Measurements from ENCODE around the gene SUSD2.
"Not testable (repeated sequence)": the region's sequence is repeated elsewhere in the genome, so short reads cannot be mapped to it uniquely, and the experiment has no call there.

The SUSD2 gene

DNA sequence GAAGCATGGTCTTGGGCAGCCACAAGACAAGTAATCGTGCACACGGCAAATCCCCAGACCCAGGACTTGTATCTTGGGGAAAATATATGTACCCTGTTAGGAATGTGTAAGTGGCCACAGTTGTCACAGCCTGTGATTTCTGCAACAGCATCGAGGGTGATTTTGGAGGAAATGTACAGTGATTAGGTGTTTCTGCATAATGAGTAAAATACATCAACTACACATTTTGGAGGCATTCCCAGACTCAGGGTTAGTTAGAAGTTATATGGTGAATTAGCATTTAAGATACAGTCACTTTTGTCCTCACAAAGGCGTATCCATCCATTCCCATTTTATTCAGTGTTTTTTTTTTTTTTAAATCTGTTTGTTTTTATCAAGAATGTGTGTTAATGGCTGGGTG is 28.4 kb downstream of the SUSD2 start:
- Histone ChIP-seq H3K4me2 (ENCODE audit: insufficient read depth, low read length) (no peak overlapping the region), H2AFZ (ENCODE audit: low read depth, low read length) (no peak overlapping the region), H3K27me3 (ENCODE audit: insufficient read depth, low read length, poor library complexity) (no peaks in the 10 kb centered on the region), H3K27ac (ENCODE audit: low read length) (no peak overlapping the region), H3K36me3 (ENCODE audit: insufficient read depth, low read length) (no peaks in the 10 kb centered on the region), H3K79me2 (ENCODE audit: insufficient read depth, low read length) (no peaks in the 10 kb centered on the region), H3K4me3 (ENCODE audit: low read depth in 1 of 2, low read length in 2 of 2) (no peak overlapping the region), H4K20me1 (ENCODE audit: insufficient read depth, low read length) (no peaks in the 10 kb centered on the region), H3K9ac (ENCODE audit: low read depth, low read length) (no peak overlapping the region), H3K4me1 (ENCODE audit: insufficient read depth, low read length) (peaks cover 21% of the 10 kb centered on the region), H3K9me3 (ENCODE audit: insufficient read depth, low read length, severe bottlenecking) (no peaks in the 10 kb centered on the region)
- DNase-seq (no peak), ATAC-seq (ENCODE audit: insufficient read depth, low read depth) (no peak)
- TF ChIP-seq, protein P1, sequence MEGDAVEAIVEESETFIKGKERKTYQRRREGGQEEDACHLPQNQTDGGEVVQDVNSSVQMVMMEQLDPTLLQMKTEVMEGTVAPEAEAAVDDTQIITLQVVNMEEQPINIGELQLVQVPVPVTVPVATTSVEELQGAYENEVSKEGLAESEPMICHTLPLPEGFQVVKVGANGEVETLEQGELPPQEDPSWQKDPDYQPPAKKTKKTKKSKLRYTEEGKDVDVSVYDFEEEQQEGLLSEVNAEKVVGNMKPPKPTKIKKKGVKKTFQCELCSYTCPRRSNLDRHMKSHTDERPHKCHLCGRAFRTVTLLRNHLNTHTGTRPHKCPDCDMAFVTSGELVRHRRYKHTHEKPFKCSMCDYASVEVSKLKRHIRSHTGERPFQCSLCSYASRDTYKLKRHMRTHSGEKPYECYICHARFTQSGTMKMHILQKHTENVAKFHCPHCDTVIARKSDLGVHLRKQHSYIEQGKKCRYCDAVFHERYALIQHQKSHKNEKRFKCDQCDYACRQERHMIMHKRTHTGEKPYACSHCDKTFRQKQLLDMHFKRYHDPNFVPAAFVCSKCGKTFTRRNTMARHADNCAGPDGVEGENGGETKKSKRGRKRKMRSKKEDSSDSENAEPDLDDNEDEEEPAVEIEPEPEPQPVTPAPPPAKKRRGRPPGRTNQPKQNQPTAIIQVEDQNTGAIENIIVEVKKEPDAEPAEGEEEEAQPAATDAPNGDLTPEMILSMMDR (IDR thresholded peaks at IDR 0.05; ENCODE audit: borderline replicate concordance, extremely low read depth, low read length, poor library complexity, severe bottlenecking), result no peak
- no peak for TF ChIP-seq EZH2 (IDR thresholded peaks at IDR 0.05; ENCODE audit: borderline replicate concordance, low read depth, low read length, severe bottlenecking)

DNA sequence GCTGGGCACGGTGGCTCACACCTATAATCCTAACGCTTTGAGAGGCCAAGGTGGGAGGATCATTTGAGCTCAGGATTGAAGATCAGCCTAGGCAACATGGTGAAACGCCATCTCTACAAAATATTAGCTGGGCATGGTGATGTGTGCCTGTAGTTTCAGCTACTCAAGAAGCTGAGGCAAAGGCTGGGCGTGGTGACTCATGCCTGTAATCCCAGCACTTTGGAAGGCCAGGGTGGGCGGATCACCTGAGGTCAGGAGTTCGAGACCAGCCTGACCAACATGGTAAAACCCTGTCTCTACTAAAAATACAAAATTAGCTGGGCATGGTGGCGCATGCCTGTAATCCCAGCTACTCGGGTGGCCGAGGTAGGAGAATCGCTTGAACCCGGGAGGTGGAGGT is 29.1 kb downstream of the SUSD2 start:
- H3K9ac ChIP-seq (ENCODE audit: low read depth, low read length); H3K4me2 ChIP-seq (ENCODE audit: insufficient read depth, low read length); H3K9me3 ChIP-seq (ENCODE audit: insufficient read depth, low read length, severe bottlenecking); H3K79me2 ChIP-seq (ENCODE audit: insufficient read depth, low read length); H3K36me3 ChIP-seq (ENCODE audit: insufficient read depth, low read length); DNase-seq; H2AFZ ChIP-seq (ENCODE audit: low read depth, low read length); H3K27ac ChIP-seq (ENCODE audit: low read length); ATAC-seq (ENCODE audit: insufficient read depth, low read depth); H3K4me3 ChIP-seq (ENCODE audit: low read depth in 1 of 2, low read length in 2 of 2); H4K20me1 ChIP-seq (ENCODE audit: insufficient read depth, low read length); H3K27me3 ChIP-seq (ENCODE audit: insufficient read depth, low read length, poor library complexity): not testable (repeated sequence)
- H3K4me1 ChIP-seq (ENCODE audit: insufficient read depth, low read length), result peaks cover 21% of the 10 kb centered on the region

DNA sequence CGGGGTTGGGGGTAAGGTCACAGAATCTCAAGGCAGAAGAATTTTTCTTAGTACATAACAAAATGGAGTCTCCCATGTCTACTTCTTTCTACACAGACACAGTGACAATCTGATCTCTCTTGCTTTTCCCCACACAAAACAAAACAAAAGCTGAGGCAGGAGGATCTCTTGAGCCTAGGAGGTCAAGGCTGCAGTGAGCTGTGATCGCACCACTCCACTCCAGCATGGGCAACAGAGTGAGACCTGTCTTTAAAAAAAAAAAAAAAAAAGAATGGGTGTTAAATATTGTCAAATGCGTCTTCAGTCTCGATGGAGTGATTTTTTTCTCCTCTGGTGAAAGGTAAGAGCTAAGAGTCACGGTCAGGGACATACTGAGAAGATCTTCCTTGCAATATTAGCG is 30.4 kb downstream of the SUSD2 start:
- not testable (repeated sequence) for H3K9ac ChIP-seq (ENCODE audit: low read depth, low read length); H3K4me2 ChIP-seq (ENCODE audit: insufficient read depth, low read length)
- peaks cover 18% of the 10 kb centered on the region for H3K4me1 ChIP-seq (ENCODE audit: insufficient read depth, low read length)

DNA sequence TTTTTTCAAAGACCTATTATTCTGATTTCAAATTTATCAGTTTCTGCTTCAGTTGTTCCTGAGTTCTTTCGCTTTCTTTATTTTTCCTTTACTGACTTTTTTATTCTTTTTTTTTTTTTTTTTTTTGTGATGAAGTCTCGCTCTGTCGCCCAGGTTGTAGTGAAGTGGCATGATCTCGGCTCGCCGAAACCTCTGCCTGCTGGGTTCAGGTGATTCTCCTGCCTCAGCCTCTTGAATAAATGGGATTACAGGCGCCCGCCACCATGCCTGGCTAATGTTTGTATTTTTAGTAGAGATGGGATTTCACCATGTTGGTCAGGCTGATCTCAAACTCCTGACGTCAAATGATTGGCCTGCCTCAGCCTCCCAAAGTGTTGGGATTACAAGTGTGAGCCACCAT is 31.8 kb downstream of the SUSD2 start:
- not testable (repeated sequence) for H3K9me3 ChIP-seq (ENCODE audit: insufficient read depth, low read length, severe bottlenecking); H2AFZ ChIP-seq (ENCODE audit: low read depth, low read length); H3K27me3 ChIP-seq (ENCODE audit: insufficient read depth, low read length, poor library complexity); H3K27ac ChIP-seq (ENCODE audit: low read length); H3K79me2 ChIP-seq (ENCODE audit: insufficient read depth, low read length); DNase-seq; H3K4me1 ChIP-seq (ENCODE audit: insufficient read depth, low read length); H3K36me3 ChIP-seq (ENCODE audit: insufficient read depth, low read length); H4K20me1 ChIP-seq (ENCODE audit: insufficient read depth, low read length); H3K4me3 ChIP-seq (ENCODE audit: low read depth in 1 of 2, low read length in 2 of 2); H3K4me2 ChIP-seq (ENCODE audit: insufficient read depth, low read length); H3K9ac ChIP-seq (ENCODE audit: low read depth, low read length); ATAC-seq (ENCODE audit: insufficient read depth, low read depth)

More for the DNA sequence above, 30.4 kb downstream of the SUSD2 start:
- not testable (repeated sequence) for DNase-seq; H4K20me1 ChIP-seq (ENCODE audit: insufficient read depth, low read length); H3K27ac ChIP-seq (ENCODE audit: low read length); H3K36me3 ChIP-seq (ENCODE audit: insufficient read depth, low read length); H3K27me3 ChIP-seq (ENCODE audit: insufficient read depth, low read length, poor library complexity); H3K9me3 ChIP-seq (ENCODE audit: insufficient read depth, low read length, severe bottlenecking); H3K79me2 ChIP-seq (ENCODE audit: insufficient read depth, low read length); ATAC-seq (ENCODE audit: insufficient read depth, low read depth); H3K4me3 ChIP-seq (ENCODE audit: low read depth in 1 of 2, low read length in 2 of 2); H2AFZ ChIP-seq (ENCODE audit: low read depth, low read length)

DNA sequence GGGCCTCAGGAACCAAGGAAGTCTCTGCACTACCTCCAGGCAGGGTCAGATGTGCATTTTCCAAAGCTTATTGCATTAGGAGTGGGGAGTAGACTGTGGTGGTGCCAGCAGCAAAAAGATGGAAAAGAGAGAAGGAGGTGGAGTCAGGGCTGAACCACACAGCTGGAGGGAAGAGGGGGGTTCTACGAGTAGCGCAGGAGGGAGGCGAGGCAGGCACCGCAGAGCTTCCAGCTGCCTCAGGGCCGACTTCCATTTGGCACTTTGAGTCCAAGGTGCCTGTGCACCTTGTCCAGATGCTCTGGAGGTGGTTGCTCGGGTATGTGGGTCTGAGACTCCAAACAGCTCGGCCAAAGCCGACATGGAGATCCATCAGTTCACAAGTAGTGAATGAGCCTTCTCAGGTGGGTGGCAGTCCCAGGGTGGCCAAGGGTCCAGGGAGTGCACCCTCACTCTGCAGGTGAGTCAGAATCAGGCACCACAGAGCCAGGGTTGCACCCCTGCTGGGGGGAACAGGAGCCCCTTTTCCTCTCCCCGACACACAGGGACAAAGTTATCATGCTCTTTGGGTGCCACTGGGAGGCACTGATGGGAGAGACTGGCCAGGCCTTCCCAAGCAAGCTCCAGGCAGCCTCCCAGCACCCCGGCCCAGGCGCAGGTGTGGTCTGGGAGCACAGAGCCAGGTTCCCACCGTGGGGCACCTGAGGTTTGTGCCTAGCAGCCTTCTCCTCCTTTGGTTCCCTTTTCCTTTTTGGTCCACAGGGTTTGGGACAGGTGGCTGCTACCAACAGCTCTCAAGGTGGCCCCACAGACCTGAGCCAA is 33.4 kb downstream of the SUSD2 start:
- no peaks in the 10 kb centered on the region for H3K36me3 ChIP-seq (ENCODE audit: insufficient read depth, low read length)
- H3K9me3 ChIP-seq (ENCODE audit: insufficient read depth, low read length, severe bottlenecking), result no peaks in the 10 kb centered on the region
- ATAC-seq (ENCODE audit: insufficient read depth, low read depth), result no peak
- H3K27me3 ChIP-seq (ENCODE audit: insufficient read depth, low read length, poor library complexity), result no peaks in the 10 kb centered on the region
- no peak for DNase-seq
- H3K4me2 ChIP-seq (ENCODE audit: insufficient read depth, low read length), result no peak overlapping the region
- no peaks in the 10 kb centered on the region for H4K20me1 ChIP-seq (ENCODE audit: insufficient read depth, low read length)
- no peak overlapping the region for H3K9ac ChIP-seq (ENCODE audit: low read depth, low read length)
- H2AFZ ChIP-seq (ENCODE audit: low read depth, low read length), result no peak overlapping the region
- H3K4me1 ChIP-seq (ENCODE audit: insufficient read depth, low read length), result no peaks in the 10 kb centered on the region
- H3K4me3 ChIP-seq (ENCODE audit: low read depth in 1 of 2, low read length in 2 of 2), result no peak overlapping the region
- no peaks in the 10 kb centered on the region for H3K79me2 ChIP-seq (ENCODE audit: insufficient read depth, low read length)
- no peak overlapping the region for H3K27ac ChIP-seq (ENCODE audit: low read length)
- no peak for TF ChIP-seq EZH2 (IDR thresholded peaks at IDR 0.05; ENCODE audit: borderline replicate concordance, low read depth, low read length, severe bottlenecking)
- TF ChIP-seq, protein P1 (IDR thresholded peaks at IDR 0.05; ENCODE audit: borderline replicate concordance, extremely low read depth, low read length, poor library complexity, severe bottlenecking), result no peak

All from DND-41 (cell line).